ENCODE results near the gene NRP1.
A peak's percentile ranks its signal among the peaks of the same experiment; 100 is the strongest.

Gene NRP1

DNA sequence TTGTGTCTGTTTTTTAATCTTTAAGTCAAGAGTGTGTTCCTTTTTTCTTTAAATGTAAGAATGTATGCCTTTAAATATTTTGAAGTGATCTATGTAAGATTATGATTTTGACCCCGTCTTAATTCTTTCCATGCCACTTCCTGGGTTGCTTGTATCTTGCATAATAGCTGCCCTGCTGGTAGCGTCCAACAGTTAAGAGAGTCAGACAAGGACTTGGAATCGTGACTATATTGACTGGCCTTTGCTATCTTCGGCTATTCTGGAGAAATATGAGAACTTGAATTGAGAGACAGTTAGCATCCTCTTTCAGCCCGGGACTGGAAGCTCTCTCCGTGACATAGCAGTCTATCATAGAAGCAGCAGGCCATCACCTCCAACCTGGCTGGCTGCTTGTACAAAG lies 13.0 kb downstream of the NRP1 start:
- FAIRE-seq (no peak), DNase-seq (ENCODE audit: insufficient read length, low spot score) (no peak)
- no peak for TF ChIP-seq POLR2A (IDR thresholded peaks at IDR 0.05; ENCODE audit: low read depth, low read length)

DNA sequence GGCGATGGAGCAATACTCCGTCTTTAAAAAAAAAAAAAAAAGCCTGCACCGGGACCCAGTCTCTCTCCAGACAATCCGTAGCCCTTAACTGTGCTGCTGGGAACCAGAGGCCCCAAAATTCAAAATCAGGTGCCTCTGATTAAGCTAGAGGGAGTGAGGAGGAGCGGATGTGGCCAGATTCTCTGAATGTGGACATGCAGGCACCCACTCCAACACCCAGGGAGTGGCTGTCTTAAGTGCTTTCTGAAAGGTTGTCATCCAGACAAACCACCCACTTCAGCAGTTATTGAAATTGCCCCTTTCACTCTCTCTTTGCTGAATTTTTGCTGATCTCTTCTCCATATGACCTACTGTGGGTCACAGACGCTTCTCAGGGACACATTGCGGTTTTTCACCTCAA lies 14.2 kb downstream of the NRP1 start:
- FAIRE-seq, result no peak
- no peak for TF ChIP-seq POLR2A (IDR thresholded peaks at IDR 0.05; ENCODE audit: low read depth, low read length)
- DNase-seq (ENCODE audit: insufficient read length, low spot score), result no peak

DNA sequence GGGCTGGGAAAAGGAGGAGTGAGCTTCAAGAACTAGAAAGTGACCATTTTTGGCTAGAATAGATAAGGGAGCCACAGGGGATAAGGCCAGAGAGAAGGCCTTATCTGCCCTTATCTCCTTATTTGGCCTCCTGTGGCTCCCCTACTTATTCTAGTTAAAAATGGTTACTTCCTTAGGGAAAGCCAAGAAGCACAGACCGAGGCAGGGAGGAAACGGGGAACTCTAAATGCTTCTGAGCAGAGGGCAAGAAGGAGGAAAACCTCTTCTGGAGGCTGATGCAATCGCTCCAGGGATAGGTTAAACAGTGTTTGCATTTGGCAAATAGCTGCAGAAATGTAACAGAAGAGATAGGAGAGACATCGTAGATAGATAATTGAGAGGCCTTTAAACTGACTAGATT lies 18.6 kb downstream of the NRP1 start:
- no peak for FAIRE-seq
- DNase-seq (ENCODE audit: insufficient read length, low spot score), result no peak

DNA sequence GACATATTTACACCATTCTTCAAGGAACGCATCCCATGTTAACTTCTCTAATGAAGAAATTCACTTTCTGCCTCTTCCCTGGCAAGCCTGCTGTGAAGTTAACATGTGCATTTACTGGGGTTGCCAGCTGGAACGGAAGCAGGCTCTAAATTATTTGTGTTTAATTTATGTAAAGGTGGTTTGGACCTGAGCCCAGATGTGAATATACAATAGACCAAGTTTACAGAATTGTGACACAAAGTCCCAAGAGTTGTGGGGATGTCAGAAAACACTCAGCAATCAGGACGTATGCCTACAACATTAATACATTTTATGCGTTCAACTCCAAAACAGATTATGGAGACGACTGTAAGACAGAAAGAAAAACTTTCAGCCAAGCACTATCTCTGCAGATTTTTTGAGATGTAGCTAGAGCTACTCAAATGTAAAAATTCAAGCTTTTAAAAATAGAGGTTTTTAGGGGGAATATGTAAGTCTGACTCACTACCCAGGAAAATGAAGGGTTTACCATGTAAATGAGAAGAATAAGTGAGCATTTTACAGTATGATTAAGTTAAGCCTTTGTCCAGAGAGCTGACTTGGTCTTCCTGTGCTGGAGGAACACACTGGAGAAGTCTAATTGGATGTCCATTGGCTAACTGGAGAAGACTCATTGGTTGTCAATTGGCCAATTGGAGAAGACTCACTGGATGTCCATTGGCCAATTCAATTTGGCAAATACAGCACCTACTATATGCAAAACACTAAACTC lies 19.5 kb downstream of the NRP1 start:
- FAIRE-seq, result peak; percentile 20

More for the DNA sequence above, 18.6 kb downstream of the NRP1 start:
- TF ChIP-seq POLR2A (IDR thresholded peaks at IDR 0.05; ENCODE audit: low read depth, low read length), result no peak

DNA sequence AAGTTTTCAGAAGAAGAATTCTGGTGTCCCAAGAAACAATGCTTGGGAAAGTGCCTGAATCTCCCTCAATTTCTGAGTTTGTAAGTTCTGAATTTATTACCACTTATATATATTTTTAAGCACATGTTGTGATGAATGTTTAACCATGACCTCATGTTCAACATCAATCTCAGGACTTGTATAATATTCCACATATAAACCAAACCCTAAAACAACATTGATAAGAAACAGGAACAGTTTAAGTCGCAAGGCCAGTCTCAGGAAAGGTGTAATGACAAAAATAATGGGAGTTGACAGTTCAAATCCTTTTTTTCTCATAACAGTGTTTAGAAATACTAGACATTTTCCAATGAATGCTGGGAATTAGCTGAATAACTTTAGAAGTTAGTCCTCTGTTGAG lies 22.8 kb downstream of the NRP1 start:
- DNase-seq (ENCODE audit: insufficient read length, low spot score) (no peak), FAIRE-seq (no peak)
- TF ChIP-seq POLR2A (IDR thresholded peaks at IDR 0.05; ENCODE audit: low read depth, low read length), result no peak

More for the DNA sequence above, 19.5 kb downstream of the NRP1 start:
- TF ChIP-seq POLR2A (IDR thresholded peaks at IDR 0.05; ENCODE audit: low read depth, low read length), result no peak
- no peak for DNase-seq (ENCODE audit: insufficient read length, low spot score)

DNA sequence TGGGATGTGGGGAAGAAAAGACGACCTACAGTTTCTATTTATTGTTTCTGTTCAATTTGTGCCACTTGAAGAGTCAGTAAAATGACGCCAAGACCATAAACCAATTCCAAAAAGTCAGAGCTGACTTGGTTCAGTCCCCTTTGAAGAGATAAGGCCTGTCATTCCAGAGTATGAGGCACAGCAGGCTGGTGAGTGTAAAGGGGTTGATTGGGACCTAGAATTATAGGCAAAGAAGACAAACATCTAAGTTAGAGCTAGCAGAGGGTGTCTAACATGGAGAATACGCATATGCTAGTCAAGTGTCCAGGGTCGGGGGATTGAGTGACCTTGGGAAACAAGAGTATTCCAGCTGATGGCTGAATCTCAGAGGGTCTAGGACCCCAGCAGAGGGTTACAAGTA lies 23.6 kb downstream of the NRP1 start:
- no peak for TF ChIP-seq POLR2A (IDR thresholded peaks at IDR 0.05; ENCODE audit: low read depth, low read length)
- FAIRE-seq, result no peak

DNA sequence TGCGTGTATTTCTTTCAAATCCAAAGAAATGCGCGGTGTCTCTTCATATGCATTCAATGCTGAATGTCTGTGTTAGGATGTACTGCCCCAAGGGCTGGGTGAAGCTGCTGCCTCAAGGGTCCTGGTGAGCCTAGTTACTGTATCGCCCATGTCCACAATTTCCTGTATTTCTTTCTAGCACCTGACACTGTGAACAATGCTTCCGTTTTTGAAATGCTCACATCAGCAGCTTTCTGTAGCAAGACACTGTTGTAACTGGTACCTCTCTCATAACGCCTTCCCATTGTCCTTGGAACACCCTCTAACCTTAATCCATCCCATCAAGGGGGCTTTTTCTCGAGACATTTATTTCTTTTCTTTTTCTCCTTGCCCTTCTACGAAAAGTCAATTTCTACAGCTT lies 25.1 kb downstream of the NRP1 start:
- no peak for TF ChIP-seq POLR2A (IDR thresholded peaks at IDR 0.05; ENCODE audit: low read depth, low read length)
- FAIRE-seq (no peak), DNase-seq (ENCODE audit: insufficient read length, low spot score) (no peak)

More for the DNA sequence above, 23.6 kb downstream of the NRP1 start:
- DNase-seq (ENCODE audit: insufficient read length, low spot score), result no peak

DNA sequence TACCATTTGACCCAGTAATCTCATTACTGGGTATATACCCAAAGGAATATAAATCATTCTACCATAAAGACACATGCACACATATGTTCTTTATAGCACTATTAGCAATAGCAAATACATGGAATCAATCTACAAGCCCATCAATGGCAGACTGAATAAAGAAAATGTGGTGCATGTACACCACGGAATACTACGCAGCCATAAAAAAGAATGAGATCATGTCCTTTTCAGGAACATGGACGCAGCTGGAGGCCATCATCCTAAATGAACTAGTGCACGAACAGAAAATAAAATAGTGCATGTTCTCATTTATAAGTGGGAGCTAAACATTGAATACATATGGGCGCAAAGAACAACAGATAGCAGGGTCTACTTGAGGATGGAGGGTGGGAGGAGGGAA lies 26.6 kb downstream of the NRP1 start:
- no peak for DNase-seq (ENCODE audit: insufficient read length, low spot score)
- no peak for FAIRE-seq
- TF ChIP-seq POLR2A (IDR thresholded peaks at IDR 0.05; ENCODE audit: low read depth, low read length), result no peak

DNA sequence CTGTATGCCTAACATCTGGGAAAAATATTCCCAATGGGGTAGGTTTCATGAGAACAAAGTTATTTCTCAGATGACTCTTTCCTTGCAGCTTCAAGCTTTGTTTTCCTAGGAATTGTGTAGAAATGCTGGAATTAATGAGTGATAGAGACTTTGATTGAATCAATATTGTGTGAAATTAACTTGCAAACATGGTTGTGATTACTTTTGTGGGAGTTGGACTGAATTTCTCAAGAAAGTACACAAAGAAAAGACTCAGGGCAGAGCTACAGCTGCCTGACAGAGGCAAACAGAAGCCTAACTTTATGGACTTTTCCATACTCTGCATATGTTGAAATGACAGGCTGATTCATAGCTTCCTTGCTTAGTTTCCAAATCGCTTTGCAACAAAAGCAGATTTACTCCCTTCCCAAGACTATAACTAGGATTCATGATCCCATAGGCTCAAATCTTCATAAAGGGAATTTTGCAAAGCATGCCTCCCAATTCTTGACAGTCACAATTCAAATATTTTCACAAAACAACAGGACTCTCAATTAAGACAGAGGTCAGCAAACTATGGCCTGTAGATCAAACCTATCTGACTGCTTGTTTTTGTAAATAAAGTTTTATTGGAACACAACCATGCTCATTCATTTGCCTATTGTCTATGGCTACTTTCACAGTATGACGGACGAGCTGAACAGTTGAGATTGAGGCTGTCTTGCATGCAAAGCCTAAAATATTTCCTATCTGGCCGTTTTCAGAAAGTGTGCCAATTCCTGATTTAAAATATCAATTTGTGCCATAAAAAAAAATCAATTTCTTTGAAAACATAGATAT lies 27.6 kb downstream of the NRP1 start:
- peak; percentile 52 for FAIRE-seq
- no peak for TF ChIP-seq POLR2A (IDR thresholded peaks at IDR 0.05; ENCODE audit: low read depth, low read length)
- no peak for DNase-seq (ENCODE audit: insufficient read length, low spot score)

DNA sequence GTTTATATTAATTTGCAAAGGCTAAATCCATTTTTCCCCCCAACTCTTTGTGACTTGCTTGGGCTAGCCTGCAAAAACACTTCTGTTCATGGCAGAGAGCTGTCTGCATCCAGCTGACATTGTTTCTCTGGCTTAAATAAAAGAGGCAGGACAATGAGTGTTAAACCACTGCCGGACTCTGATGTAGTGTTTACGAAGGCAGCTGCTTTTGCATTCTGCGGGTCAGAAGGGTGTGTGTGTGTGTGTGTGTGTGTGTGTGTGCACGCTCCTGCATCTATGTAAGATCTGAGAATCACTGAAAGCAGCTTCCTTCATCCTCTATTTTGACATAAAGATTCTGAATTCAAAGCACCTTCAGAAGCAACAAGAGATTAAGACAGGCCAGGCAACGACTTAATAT lies 28.3 kb downstream of the NRP1 start:
- FAIRE-seq (no peak), DNase-seq (ENCODE audit: insufficient read length, low spot score) (no peak)
- TF ChIP-seq POLR2A (IDR thresholded peaks at IDR 0.05; ENCODE audit: low read depth, low read length), result no peak

DNA sequence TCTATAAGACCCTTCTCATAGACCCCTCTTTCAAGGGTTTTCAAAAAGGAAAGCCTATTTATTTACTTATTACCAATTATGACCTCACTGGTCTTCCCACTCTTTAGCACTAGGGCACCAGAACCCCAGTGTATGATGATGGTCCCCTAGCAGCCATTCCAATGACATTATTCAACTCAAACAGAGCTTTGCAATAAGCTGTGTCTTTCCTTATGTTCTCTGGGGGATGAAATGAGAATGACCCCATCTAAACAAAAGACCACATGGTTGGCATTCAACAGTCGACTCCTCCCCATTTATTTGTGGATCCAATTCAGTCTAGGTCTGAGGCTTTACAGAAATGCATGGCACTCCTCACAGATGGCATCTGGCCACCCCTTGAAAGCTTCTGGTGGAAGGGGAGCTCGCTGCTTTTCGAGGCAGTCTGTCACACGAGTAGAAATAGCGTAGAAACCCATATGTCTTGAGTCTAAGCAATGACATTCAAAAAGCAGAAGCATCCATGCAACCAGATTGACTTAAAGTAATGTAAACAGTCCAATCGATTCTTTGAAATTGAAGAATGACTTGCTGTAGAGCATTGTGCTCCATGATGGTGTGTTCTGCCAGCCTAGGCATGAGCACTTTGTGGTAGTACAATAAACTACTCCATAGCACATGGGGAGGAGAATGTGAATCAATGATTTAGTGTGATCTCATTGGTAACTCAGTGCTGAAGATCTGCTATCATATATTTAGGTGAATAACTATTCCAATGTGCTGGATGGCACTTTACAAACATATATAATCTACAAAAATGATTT lies 29.8 kb downstream of the NRP1 start:
- DNase-seq (ENCODE audit: insufficient read length, low spot score), result no peak

DNA sequence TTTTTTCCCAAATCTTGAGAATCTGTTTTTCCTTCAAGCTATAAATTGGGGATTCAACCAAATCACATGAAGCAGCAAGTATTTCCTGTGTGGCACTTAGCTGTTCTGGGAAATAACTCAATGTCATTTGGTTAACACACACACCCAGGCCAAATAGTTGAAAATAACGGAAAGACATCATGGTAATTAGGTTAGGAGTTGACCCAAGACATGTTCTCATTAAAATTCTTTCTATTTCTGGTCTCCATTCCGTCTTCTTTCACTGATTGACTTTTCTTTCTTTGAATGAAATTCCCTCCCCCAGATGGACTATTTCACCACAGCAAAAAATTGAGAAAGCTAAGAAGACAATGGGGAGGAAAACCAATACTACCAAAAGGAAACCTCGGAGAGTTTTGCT lies 30.5 kb downstream of the NRP1 start:
- no peak for TF ChIP-seq POLR2A (IDR thresholded peaks at IDR 0.05; ENCODE audit: low read depth, low read length)
- DNase-seq (ENCODE audit: insufficient read length, low spot score) (no peak), FAIRE-seq (no peak)

More for the DNA sequence above, 29.8 kb downstream of the NRP1 start:
- TF ChIP-seq POLR2A (IDR thresholded peaks at IDR 0.05; ENCODE audit: low read depth, low read length), result no peak
- no peak for FAIRE-seq

DNA sequence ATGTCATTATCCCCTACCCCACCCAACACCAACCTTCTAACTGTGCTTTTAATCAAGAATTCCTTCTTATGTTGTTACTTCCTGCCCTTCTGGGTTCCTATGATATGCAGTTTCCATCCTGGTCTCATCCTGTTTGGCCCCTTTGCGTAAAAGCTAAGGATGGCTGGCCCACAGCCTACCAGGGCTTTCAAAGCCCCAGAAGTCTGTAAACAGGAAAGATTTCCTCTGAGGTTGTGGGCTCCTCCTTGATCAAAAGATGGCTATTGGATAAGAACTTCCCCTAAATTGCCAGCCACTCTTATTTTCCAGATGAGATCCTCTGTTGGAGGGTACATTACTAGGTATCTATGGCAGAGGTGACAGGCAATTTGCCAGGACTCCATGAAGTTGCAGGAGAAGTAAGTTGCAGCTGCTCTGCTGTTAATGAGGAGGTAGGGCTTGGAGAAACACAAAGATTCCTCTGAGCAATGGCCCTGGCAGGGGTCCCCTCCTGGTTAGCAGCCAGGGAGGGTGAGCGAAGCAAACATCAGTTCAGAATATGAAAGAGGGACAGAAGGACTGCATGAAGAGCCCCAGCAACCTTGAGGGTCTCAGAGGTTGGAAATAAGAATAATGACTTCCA lies 32.1 kb downstream of the NRP1 start:
- FAIRE-seq (no peak), DNase-seq (ENCODE audit: insufficient read length, low spot score) (no peak)
- no peak for TF ChIP-seq POLR2A (IDR thresholded peaks at IDR 0.05; ENCODE audit: low read depth, low read length)

All from H54 (cell line).